Measurements from ENCODE around the gene CPLX1. TPM values are rescaled to one million over a fixed set of nuclear protein-coding genes. Genes with fewer than 3 reads are reported as not detected.
A peak's percentile ranks its signal among the peaks of the same experiment; 100 is the strongest.

Gene CPLX1
- total RNA-seq, result 0.57 and 1.2 TPM in 2 replicates
- 1.2 TPM for polyA plus RNA-seq (2012)

DNA sequence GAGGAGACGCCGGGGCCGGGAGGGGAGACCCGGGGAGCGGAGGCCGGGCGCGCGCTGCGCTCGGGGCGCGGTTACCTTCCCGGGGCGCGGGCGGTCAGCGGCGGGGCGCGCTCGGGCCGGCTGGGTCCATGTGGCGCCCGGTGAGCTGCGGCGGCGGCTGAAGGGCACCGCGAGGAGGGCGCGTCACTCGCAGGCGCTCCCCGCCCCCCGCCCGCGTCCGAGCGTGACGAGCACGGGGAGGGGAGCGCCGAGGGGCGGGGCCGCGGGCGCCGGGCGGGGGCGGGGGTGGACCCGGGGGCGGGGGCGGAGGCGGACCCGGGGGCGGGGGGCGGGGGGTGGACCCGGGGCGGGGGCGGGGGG lies at the start of gene CPLX1:
Gene CPLX1 (minus strand): TSS at position 159 of the 360 bp plus-strand sequence. CDS start 1,607 bp downstream, outside the sequence.
- no peak for DNase-seq (ENCODE audit: low read depth)

DNA sequence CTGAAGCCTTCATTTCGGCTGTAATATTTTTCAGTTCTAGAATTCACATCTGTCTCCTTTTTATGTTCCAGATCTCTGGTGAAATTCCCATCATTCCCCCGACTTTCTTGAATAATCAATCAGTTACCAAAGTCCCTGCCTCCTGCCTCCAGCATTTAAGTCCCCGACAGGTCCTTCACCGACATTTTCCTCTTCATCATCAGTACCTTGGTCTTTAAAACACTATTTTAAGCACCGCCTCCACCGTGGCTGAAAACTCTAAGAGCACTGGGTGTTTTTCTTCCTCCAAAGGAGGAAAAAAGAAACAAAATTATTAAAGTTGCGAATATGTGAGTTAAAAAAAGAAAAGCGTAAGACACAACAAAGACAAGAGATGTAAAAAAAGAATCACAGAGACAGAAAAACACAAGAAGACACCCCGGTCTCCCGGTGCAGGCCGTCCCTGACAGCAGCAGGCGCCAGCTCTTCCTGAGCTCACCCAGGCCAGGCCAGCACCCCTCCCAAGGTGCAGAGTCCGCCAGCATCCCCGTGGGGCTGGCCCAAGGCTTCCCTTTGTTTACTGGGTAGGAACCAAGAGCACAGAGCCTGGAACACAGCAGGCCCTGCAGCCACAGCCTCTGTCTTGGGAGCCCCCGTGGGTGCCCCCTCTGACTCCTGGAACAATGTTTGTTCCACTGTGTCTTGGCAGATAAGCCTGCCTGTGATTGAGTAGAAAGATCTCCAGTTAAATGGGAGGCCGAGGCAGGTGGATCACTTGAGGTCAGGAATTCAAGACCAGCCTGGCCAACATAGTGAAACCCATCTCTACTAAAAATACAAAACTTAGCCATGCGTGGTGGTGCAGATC lies 49.3 kb upstream of the CPLX1 start:
- DNase-seq (ENCODE audit: low read depth), result no peak

DNA sequence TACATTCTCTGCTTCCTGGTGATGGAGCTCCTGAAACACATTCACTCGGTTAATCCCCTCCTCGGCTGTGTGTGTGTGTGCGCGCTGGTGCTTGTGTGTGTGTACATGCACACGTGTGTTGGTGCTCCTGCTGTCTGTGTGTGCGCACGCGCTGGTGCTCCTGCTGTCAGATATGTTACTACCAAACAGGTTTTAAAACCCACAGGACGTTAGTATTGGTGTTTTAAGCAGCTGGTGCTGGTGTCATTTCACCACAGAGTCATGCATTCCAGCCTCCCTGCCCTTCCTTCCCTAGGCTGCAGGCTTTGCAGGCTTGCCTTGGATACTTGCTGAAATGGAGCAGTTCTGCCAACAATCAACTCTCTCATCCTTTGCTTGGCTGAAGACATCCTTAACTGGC lies 48.1 kb upstream of the CPLX1 start:
- DNase-seq (ENCODE audit: low read depth), result peak; percentile 79

DNA sequence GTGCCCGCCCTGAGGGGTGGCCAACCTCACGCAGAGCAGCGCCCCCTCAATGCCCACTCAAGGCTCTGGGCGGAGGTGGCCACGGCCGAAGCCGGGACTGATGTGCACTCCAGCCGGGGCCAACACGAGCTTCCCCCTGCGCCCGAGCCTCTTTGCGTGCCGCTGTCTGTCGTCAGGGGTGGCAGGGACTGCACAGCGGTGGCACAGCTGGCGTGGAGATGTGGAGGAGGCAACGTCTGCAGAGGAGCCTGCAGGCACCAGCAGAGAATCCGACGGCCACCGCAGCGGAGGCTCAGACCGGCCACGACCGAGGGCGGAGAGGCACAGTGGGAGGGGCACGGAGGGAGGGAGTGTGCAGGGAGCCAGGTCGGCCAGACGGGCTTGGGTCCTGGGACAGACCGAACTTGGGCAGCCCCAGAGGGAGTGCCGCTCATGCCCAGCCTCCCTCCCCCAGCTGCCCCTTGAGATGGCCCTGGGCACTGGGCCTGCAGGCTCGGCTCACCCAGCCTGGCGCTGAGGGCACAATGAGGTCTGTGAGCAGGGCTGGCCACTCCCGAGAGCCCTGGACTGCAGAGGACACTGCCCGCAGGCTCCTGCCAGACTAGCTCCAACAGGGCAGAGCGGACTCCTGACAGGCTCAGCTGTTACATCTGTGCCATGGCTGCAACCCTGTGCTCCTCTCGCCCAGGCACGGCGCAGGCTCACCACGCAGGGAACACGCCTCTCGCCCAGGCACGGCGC lies 46.5 kb upstream of the CPLX1 start:
- DNase-seq (ENCODE audit: low read depth), result peak; percentile 18

DNA sequence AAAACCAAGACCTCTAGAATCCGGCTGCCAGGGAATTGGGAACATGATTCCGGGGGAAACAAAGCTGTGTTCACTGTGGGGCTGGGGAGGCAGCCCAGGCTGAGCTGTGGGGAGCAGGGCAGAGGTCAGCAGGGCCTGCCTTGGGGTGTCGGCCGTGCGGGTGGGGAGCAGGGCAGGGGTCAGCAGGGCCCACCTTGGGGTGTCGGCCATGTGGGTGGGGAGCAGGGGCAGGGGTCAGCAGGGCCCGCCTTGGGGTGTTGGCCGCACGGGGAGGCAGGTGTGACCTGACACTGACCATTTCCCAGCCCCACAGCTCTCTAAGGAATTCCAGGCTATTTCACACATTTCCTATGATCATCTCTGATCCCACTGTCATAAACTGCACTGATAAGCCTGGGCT lies 45.6 kb upstream of the CPLX1 start:
- DNase-seq (ENCODE audit: low read depth), result no peak

DNA sequence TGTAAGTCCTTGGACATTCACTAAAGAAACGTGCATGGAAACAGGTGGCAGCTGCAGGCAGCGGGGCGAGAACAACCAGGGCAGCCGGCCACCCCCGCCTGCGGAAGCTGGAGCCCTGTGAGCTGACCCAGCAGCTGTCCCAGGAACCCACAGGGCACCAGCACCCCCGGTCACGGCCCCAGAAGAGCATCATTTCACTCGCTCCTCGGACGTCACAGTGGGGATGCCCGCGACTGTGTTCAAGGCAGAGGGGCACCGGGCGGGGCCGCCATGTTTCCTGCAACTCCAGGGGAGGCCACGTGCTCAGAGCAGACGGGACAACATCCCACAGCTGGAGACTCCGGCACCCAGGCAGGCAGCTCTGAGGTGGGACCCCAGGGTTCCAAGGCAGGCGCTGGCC lies 45.0 kb upstream of the CPLX1 start:
- DNase-seq (ENCODE audit: low read depth), result peak; percentile 41

DNA sequence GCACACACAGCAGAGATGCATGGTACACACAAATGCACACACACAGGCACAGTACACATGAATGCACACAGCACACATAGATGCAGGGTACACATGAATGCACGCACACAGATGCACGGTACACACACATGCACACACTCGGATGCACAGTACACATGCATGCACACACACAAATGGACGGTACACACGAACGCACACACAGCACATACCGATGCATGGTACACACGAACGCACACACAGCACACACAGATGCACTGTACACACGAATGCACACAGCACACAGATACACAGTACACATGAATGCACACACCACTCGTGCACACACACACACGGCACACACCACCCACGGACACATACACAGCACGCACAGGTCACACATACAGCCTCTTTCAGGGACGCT lies 43.8 kb upstream of the CPLX1 start:
- DNase-seq (ENCODE audit: low read depth), result no peak

DNA sequence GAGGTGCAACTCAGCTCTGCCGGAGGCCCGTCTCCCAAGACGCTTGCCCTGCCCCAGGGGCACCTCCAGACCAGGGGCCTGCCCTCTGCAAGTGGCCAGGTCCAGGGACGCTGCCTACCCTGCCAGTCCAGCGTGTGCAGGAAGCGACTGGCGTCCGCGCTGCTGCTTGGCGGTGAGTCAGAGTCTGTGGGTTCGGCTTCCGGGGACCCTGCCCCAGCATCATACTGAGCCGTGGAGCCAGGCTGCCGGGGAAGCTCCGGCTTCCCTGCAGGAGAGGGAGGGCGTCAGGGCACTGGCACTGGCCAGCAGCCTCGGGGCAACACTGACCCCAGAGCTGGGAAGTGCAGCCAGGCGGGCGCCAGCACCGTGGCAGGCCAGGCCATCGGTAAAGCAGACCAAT lies 42.5 kb upstream of the CPLX1 start:
- no peak for DNase-seq (ENCODE audit: low read depth)

DNA sequence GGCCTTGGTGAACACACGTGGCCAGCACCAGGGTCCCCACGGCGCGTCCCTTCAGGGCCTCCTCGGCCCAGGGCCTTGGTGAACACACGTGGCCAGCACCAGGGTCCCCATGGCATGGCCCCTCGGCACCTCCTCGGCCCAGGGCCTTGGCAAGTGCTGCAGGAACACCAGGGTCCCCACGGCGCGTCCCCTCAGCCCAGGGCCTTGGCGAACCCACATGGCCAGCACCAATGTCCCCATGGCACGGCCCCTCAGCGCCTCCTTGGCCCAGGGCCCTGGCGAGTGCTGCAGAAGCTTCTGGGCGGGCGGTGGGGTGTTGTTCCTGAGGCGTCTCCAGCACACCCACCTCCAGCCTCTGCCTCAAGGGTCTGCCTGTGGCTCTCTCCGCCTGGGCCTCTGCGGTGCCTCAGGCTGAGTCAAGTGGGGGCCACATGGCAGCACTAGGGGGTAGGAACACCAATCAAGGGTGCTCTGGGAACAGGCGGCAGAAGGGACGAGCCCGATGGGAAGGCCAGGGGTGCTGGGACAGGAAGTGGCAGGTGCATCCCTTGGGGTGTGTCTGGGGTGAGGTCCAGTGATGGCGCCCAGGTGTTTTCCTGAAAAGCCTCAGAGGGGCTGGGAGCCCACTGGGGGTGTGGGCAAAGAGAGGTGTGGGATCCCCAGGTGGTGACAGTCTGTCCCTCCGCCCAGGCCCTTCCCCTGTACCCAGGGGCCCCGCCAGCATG lies 41.8 kb upstream of the CPLX1 start:
- no peak for DNase-seq (ENCODE audit: low read depth)

DNA sequence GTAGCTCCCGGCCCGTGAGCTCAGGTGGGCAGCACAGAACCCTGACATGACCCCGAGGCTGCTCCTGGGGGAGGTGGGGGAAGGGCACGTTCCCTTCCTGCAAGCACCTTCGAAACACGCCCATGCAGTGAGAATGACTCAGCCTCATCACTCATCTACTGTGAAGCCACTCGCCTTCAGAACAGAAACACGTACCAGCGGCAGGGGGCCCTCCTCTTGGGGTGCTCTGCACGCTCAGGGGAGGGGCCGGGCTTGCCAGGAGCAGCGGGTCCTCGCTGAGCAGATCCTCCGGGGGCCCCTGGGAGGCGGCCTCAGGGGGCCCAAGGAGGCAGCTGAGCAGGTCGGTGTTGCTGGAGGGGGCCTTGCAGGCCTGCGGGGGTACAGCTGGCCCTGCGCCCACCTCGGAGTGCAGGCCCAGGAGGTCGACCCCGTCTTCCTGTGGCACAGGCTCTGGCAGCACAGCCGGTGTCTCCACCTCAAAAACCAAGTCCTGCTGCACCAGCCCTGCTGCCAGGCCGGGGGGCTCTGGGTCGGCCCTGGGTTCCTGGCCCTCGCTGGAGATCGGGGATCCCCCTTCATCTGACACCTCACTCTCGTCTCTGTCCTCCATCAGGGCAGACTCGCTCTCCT lies 40.9 kb upstream of the CPLX1 start:
- DNase-seq (ENCODE audit: low read depth), result no peak

DNA sequence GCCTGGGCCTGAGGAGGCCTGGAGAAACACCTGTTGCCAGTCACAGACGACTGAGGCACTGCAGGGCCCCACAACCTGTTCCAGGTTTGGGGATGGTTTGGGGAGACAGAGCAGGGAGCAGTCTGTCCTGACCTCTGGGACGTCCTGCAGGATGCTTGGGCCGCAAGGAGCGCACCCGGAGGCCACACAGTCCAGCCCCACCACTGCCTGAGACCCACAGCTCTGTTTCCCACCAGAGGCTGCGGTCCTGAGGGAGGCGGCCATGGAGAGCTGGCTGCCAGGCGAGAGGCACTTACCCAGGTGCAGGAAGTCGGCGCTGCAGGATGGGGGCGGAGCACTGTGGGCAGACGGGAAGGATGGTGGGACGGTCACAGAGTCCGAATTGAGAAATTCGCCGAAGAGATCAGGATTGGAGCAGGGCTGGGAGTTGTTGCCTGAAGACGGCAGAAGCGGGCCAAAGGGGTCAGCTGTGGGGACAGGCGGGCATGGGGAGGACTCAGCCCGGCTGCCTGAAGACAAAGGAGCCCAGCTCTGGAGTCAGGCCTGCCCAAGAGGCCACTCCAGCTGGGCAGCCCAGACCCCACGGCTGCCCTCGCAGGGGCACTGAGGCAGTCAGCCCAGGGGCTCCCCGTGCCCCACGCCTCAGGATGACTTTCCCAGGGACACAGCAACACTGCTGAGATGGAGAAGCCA lies 40.3 kb upstream of the CPLX1 start:
- DNase-seq (ENCODE audit: low read depth), result no peak

DNA sequence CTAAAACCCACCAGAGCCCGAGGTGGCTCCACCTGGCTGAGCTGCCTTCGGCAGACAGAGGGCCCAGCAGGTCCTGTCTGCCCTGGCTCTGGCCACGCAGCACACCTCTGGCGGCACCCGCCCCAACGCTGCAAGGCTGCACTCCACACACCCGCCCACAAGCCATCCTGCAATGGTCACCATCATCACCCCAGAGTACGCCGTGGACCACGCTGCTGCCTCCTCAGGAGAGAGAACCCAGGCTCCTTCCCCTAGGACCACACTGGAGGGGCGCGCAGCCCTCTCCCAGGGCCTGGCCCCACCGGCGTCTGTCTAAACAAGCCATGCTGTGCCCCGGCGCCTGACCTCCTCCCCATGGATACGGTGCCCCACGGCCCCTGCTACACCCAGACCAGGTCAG lies 39.6 kb upstream of the CPLX1 start:
- DNase-seq (ENCODE audit: low read depth), result no peak

DNA sequence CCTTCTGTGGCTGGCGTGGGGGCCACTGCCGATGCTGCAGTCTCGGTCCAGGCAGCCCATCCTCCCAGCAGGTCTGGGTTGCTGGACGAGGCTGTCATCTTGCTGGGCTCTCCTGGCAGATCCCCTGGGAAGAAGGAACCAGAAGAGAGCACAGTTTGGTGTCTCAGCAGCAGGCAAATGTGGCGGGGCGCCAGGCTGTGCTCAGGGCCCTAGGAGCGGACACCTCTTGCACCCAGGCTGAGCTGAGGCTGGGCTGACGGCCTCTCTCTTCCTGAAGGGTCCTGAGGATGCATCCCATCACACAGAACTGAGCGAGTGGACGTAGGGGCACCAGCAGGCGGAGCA lies 39.2 kb upstream of the CPLX1 start:
- DNase-seq (ENCODE audit: low read depth), result no peak

DNA sequence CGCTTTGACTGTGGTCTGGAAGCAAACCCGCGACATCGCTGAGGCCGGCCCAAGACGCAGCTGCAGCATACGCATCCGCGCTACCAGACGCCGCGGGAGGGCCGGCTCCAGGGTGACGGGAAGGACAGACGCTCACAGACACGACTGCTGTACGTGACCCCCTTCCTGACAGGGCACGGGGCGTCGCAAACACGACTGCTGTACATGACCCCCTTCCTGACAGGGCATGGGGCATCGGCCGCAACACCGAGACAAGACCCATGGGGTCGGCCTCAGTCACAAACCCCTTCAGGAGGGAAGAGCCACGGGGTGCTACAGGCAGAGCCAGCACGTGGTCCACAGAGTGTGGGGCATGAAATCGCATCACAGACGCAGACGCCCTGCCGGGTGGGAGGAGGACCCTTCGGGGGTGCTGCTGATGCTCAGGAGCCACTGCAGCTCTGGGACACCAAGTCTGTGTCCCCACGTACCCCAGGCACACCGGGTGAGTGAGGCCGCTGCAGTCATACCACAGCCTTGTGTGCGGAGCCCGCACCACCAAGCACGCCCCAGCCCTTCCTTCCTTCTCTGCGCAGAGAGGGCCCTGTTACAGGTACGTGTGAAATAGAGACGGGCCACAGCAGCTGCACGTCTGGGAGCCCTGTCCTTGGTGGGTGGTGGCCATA lies 38.7 kb upstream of the CPLX1 start:
- DNase-seq (ENCODE audit: low read depth), result no peak

DNA sequence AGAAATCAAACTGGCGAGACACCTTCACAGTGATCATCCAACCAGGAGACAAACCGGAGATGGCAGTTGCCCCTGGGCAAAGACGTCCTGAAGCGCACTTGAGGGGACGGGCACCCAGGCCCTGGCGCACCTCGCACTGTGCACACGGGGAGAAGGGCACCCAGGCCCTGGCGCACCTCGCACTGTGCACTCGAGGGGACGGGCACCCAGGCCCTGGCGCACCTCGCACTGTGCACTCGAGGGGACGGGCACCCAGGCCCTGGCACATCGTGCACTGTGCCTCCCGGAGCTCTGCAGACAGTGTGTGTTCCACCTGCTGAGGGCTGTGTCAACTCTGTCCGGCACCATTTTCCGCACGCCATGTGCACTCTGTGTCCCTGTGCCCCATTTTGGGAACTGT lies 34.6 kb upstream of the CPLX1 start:
- DNase-seq (ENCODE audit: low read depth), result no peak

DNA sequence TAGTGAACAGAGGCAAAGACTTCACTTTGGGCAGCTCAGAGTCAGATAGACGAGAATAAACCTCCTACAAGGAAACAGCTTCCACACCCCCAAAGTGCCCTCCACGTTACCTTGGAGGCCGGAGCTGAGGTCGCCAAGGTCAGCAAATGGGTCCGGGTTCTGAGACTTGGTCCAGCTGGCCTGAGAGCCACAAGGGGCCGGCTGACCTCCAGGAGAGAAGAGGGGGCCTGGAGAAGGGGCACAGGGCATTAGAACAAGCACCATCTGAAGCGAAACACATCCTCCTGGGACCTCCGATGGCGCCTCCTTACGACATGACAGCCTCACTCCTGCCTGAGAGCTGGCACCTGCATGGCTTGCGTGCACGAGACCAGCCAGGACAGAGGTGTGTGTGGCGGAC lies 33.6 kb upstream of the CPLX1 start:
- DNase-seq (ENCODE audit: low read depth), result no peak

DNA sequence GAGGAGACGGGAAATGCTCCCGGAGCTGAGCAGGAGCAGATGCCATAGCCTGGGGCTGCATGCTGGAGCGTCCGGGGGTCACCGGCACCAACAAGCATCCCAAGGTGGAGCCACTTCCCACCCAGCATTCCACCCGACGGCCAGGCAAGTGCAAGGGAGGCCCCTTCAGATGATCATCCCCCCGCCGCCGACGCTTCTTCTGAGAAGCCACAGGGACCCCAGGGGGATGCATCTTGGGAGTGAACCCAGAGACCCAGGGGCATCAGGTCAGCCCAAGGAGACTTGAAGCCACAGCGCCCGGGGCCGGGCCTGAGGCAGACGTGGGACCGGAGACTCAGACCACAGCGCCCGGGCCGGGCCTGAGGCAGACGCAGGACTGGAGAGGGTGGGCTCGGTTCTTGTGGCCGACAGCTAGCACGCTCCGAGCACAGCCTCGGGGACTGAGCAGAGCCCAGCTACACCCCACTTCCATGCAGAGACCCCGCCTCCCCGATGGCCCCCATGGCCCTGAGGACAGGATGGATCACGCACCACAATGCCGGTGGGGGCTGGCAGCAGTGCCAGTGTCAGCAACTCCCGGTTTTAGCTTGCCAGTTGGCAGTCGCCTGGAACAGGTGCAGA lies 33.0 kb upstream of the CPLX1 start:
- no peak for DNase-seq (ENCODE audit: low read depth)

DNA sequence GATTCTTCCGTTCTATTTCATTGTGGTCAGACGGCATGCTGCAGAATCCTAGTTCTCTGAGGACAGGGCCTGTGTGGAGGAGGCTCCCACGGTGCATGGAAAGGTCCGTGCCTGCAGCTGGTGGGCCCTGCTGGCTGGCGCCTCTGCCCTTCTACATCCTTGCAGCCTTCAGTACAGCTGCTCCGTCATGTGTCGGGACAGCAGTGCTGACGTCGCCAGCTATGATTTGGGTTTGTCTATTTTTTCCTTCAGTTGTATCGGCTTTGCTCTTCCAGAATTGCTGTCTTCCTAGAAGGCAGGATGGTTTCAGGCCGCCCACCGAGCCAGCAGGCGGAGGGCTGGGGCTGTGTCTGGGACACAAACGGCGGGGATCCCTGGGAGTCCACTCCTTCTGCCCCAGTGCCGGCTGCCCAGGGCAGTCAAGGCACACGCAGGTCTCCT lies 32.1 kb upstream of the CPLX1 start:
- no peak for DNase-seq (ENCODE audit: low read depth)

DNA sequence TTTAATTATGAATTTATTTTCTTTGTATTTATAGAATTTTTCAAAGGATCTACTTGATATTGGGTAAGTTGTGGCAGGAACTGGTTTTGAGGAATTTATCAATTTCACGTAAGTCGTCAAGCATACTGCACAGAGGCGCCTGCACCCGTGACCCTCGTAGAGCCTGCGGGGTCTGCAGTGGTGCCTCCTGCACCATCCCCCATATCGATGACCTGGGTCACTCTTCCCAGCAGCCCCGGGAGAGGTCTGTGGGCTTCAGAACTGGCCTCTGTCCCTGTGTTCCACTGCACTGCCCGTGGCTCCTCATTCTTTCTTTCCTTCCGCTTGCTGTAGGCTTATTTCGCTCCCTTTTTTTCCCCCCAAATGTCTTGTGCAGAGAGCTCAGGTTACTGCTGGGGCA lies 31.5 kb upstream of the CPLX1 start:
- DNase-seq (ENCODE audit: low read depth), result no peak
